ENCODE data around the gene MYH16.

Gene MYH16

DNA sequence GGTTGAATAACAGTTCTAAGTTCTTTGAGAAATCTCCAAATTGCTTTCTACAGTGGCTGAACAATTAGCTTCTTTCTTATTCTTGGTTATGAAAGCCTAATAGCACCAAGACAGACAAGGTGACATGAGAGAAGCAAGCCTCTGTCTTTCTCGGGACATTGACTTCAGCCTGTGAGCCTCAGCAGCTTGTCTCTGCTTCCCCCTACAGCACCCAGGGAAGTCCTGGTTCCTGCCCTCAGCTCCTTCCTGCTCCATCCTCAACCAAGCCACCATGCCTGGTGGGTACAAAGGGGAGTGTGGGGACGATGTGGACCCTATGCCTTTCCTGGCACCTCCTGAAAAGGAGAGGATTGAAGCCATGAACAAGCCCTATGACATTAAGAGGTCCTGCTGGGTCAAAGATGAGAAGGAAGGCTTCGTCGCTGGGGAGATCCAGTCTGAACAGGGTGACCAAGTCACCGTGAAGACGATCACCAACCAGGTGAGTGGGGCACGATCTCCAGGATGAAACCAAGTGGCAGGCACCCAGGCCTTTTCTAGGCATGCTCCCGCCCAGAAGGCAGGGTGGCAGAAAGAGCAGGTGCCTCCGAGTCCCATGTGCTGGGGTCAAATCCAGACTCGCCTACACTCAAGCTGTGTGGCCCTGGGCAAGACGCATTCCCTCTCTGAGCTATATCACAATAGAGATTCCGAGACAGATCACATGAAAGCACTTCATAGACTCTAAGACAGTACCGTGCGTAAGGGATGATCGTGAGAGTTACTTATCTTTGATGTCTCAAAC lies 33.9 kb upstream of the MYH16 start:
- H3K4me3 ChIP-seq (ENCODE audit: low read depth, low read length): no peak overlapping the region
- DNase-seq (ENCODE audit: low read depth): no peak
- TF ChIP-seq, protein P1, sequence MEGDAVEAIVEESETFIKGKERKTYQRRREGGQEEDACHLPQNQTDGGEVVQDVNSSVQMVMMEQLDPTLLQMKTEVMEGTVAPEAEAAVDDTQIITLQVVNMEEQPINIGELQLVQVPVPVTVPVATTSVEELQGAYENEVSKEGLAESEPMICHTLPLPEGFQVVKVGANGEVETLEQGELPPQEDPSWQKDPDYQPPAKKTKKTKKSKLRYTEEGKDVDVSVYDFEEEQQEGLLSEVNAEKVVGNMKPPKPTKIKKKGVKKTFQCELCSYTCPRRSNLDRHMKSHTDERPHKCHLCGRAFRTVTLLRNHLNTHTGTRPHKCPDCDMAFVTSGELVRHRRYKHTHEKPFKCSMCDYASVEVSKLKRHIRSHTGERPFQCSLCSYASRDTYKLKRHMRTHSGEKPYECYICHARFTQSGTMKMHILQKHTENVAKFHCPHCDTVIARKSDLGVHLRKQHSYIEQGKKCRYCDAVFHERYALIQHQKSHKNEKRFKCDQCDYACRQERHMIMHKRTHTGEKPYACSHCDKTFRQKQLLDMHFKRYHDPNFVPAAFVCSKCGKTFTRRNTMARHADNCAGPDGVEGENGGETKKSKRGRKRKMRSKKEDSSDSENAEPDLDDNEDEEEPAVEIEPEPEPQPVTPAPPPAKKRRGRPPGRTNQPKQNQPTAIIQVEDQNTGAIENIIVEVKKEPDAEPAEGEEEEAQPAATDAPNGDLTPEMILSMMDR (IDR thresholded peaks at IDR 0.05; ENCODE audit: low read depth, low read length, missing control alignments): no peak

DNA sequence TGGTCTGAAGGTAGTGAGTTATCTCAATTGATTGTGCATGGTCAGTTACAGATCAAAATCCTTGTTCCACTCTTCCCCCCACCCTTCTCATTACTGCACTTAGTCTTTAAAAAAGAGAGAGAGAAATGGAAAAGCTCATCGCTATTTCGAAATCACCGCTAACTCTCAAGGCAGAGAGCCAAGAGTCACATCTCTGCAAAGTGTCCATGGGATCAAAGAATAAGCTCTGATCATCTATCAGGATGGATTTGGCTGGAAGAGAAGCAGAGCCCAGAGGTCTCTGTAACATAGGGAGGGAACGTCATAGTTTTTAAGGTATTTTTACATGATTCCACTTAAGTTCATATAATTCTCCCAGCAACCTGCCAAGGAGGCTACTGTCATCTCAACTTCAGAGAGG lies 30.0 kb upstream of the MYH16 start:
- H3K4me3 ChIP-seq (ENCODE audit: low read depth, low read length): no peak overlapping the region
- TF ChIP-seq, protein P1 (IDR thresholded peaks at IDR 0.05; ENCODE audit: low read depth, low read length, missing control alignments): no peak
- DNase-seq (ENCODE audit: low read depth): no peak

DNA sequence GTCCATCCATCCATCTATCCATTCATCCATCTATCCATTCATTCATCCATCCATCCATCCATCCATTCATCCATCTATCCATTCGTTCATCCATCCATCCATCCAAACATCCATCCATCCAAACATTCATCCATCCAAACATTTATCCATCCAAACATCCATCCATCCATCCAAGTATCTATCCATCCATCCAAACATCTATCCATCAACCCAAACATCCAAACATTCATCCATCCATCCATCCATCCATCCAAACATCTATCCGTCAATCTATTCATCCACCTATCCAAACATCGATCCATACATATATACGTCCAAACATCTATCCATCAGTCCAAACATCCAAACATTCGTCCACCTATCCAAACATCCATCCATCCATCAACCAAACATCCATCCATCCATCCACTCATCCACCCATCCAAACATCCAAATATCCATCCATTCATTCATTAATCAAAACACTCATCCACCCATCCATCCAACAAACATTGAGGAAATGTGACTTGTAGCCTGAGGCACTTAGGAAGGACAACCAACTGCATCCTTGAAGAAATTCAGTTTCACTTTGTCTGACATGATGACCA lies 28.8 kb upstream of the MYH16 start:
- TF ChIP-seq, protein P1 (IDR thresholded peaks at IDR 0.05; ENCODE audit: low read depth, low read length, missing control alignments): no peak
- no peak overlapping the region for H3K4me3 ChIP-seq (ENCODE audit: low read depth, low read length)
- no peak for DNase-seq (ENCODE audit: low read depth)

DNA sequence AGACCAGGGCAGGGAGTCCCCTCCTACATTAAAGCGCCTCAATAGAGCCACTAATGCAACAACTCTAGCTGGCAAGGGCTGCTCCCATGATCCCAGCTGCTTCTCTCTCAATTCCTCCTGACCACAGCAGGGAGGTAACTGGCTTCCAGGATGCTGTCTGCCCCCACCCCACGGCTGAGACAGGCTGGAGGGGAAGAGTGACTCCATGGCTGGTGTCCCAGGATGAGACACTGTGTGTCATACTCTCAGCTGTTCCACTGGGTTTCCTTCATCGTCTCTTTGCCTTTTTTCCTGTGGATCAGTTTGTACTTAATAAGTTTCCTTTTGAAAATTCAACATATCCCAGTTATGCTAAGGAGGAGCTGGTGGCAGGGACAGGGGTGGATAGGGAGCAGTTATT lies 27.7 kb upstream of the MYH16 start:
- no peak for DNase-seq (ENCODE audit: low read depth)
- TF ChIP-seq, protein P1 (IDR thresholded peaks at IDR 0.05; ENCODE audit: low read depth, low read length, missing control alignments): no peak
- H3K4me3 ChIP-seq (ENCODE audit: low read depth, low read length): no peak overlapping the region

DNA sequence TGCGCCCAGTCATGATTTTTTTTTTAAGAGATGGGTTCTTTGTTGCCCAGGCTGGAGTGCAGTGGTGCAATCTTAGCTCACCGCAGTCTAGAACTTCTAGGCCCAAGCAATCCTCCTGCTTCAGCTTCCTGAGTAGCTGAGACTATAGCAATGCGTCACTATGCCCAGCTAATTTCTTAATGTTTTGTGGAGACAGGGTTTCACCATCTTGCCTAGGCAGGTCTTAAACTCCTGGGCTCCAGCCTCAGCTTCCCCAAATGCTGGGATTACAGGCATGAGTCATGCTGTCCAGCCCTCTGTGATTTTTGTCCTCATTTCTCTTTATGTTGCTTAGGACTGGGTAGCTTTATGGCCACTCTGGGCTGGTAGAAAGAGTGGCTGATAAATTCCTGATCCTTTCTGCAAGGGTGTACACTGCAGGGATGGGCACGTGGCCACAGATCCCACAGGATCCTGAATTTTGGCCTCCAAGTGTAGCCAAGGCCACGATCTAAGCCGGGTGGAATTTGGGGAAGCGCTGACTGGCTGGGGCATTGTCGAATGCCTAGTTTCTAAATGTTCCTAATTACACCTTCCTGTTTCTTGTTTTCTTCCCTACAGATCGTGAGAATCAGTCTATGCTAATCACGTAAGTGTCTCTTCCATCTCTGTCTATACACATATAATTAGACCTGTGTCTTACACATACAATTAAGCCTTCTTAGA lies 24.1 kb upstream of the MYH16 start:
- TF ChIP-seq, protein P1 (IDR thresholded peaks at IDR 0.05; ENCODE audit: low read depth, low read length, missing control alignments): no peak
- H3K4me3 ChIP-seq (ENCODE audit: low read depth, low read length): no peak overlapping the region
- DNase-seq (ENCODE audit: low read depth): no peak

DNA sequence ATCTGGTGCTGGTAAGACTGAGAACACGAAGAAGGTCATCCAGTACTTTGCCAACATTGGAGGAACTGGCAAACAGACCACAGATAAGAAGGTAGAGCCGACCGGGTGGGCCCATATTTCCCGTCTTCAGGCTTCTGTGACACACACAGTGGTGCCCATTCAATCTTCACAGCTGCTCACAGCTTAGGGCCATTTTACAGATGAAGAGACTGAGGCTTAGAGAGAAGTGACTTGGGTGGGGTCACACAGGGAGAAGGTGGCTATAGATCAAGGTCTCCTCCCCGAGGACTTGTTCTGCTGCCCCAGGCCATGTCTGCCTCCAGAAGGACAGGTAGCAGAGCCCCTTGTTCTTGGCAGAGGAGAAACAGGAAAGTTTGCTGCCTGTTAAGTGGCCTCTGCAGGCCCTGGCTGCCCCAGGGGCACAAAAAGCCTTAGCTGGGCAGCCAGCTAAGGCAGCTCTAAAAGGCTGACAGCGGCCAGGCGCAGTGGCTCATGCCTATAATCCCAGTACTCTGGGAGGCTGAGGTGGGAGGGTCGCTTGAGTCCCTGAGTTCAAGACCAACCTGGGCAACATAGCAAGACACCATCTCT lies 22.6 kb upstream of the MYH16 start:
- no peak for DNase-seq (ENCODE audit: low read depth)
- H3K4me3 ChIP-seq (ENCODE audit: low read depth, low read length): no peak overlapping the region
- TF ChIP-seq, protein P1 (IDR thresholded peaks at IDR 0.05; ENCODE audit: low read depth, low read length, missing control alignments): no peak

All from GM12864 (cell line).